Measurements from ENCODE around the gene NMNAT2.

- TF ChIP-seq, protein P1, sequence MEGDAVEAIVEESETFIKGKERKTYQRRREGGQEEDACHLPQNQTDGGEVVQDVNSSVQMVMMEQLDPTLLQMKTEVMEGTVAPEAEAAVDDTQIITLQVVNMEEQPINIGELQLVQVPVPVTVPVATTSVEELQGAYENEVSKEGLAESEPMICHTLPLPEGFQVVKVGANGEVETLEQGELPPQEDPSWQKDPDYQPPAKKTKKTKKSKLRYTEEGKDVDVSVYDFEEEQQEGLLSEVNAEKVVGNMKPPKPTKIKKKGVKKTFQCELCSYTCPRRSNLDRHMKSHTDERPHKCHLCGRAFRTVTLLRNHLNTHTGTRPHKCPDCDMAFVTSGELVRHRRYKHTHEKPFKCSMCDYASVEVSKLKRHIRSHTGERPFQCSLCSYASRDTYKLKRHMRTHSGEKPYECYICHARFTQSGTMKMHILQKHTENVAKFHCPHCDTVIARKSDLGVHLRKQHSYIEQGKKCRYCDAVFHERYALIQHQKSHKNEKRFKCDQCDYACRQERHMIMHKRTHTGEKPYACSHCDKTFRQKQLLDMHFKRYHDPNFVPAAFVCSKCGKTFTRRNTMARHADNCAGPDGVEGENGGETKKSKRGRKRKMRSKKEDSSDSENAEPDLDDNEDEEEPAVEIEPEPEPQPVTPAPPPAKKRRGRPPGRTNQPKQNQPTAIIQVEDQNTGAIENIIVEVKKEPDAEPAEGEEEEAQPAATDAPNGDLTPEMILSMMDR (IDR thresholded peaks at IDR 0.05): no peak
- no peak for TF ChIP-seq POLR2AphosphoS5 (IDR thresholded peaks at IDR 0.05)
- no peak for TF ChIP-seq POLR2A (IDR thresholded peaks at IDR 0.05)
- TF ChIP-seq EP300 (IDR thresholded peaks at IDR 0.05): no peak
Observed at GRCh38 chr1:183461350-183461749, 43.2 kb upstream of the NMNAT2 start.
